ENCODE measurements around the gene PCLO.
"Not testable (repeated sequence)": the region's sequence is repeated elsewhere in the genome, so short reads cannot be mapped to it uniquely, and the experiment has no call there.

Gene PCLO

DNA sequence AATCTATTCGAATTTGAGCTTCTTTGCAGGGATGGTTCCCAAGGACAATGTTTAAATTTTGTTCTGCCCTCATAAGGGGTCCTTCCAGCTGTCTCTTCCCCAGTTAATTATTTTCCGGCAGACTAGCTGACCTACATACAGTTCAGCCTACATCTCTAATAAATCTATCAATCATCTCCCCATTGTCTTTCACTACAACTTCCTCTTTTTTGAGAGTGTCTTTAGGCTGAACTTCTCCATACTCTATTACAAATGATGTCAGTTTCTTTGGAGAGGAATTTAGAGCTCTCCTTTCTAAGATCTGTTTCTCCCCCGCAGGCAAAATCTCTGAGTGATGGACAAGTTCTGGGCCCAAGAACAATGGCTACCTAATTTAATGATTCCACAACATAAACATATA lies 122.2 kb downstream of the PCLO start:
- DNase-seq = peak; percentile 51

DNA sequence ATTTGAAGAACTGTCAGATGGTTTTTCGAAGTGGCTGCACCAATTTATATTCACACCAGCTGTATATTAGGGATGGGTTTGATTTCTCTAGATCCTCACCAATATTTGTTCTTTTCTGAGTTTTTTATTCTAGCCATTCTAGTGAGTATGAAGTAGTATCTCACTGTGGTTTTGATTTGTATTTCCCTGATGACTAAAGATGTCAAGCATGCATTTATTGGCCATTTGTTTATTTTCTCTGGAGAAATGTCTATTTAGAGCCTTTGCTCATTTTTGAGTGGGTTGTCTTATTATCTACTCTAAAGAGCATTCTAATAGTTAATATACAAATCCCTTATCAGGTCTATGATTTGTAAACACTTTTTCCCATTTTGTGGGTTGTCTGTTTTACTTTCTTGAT lies 123.9 kb downstream of the PCLO start:
- DNase-seq = no peak

GRCh38 chr7:83036721-83037380 lies 125.8 kb downstream of the PCLO start:
- DNase-seq = no peak

- DNase-seq = no peak
These were observed 126.6 kb downstream of the PCLO start for GRCh38 chr7:83036130-83036529.

GRCh38 chr7:83032195-83032594 lies 130.5 kb downstream of the PCLO start:
- no peak for DNase-seq

DNA sequence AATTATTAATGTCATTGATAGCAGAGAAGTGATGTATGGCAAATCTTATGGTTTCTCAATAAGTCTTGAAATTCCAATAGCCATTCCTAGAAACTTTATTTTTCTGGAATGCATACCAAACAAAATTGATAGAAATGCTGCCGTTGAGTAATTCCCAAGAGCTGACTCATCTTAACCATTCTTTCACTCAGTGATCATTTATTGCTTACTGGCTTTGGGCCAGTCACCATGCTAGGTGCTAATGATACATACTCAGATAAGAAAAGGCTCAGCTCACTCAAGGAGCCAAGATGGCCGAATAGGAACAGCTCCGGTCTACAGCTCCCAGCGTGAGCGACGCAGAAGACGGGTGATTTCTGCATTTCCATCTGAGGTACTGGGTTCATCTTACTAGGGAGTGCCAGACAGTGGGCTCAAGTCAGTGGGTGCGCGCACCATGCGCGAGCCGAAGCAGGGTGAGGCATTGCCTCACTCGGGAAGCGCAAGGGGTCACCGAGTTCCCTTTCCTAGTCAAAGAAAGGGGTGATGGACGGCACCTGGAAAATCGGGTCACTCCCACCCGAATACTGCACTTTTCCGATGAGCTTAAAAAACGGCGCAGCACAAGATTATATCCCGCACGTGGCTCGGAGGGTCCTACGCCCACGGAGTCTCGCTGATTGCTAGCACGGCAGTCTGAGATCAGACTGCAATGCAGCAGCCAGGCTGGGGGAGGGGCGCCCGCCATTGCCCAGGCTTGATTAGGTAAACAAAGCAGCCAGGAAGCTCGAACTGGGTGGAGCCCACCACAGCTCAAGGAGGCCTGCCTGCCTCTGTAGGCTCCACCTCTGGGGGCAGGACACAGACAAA lies 138.6 kb downstream of the PCLO start:
- not testable (repeated sequence) for DNase-seq

GRCh38 chr7:83021032-83021431 lies 141.7 kb downstream of the PCLO start:
- no peak for DNase-seq

GRCh38 chr7:83020161-83020560 lies 142.5 kb downstream of the PCLO start:
- DNase-seq = no peak

GRCh38 chr7:83015916-83016315 lies 146.8 kb downstream of the PCLO start:
- no peak for DNase-seq

GRCh38 chr7:83014546-83014945 lies 148.1 kb downstream of the PCLO start:
- no peak for DNase-seq

GRCh38 chr7:83011954-83012353 lies 150.7 kb downstream of the PCLO start:
- DNase-seq = no peak

DNA sequence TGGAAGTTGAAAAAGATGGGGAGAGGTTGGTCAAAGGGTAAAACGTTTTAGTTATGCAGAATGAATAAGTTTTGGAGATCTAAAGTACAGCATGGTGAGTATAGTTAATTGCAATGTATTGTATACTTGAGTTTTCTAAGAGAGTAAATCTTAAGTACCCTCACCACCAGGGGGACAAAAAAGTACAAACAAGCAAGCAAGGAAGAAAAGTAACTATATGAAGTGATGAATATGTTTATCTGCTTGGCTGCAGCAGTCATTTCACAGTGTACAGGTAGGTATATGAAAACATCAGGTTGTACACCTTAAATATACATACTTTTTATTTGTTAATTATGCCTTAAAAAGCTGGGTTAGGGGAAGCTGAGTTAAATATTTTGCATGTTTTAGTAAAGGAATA lies 157.3 kb downstream of the PCLO start:
- no peak for DNase-seq

- DNase-seq = no peak
These were observed 161.2 kb downstream of the PCLO start for GRCh38 chr7:83001362-83002040.

DNA sequence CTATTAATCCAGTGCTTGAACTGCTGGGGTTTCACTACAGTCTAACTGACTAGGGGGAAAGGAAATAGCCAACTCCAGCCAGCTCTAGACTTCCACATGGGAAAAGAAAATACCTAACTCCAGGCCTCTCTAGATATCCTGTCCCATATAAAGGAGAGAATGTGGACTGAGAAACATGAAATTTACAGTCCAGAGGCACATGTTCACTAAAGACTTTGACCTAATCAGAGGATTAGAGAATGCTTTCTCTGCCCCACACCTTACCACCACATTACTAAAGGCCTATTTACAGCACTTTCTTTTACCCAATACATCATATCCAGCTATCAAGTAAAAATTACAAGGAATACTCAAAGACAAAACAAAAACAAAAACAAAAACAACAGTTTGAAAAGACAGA lies 164.2 kb downstream of the PCLO start:
- DNase-seq = no peak

DNA sequence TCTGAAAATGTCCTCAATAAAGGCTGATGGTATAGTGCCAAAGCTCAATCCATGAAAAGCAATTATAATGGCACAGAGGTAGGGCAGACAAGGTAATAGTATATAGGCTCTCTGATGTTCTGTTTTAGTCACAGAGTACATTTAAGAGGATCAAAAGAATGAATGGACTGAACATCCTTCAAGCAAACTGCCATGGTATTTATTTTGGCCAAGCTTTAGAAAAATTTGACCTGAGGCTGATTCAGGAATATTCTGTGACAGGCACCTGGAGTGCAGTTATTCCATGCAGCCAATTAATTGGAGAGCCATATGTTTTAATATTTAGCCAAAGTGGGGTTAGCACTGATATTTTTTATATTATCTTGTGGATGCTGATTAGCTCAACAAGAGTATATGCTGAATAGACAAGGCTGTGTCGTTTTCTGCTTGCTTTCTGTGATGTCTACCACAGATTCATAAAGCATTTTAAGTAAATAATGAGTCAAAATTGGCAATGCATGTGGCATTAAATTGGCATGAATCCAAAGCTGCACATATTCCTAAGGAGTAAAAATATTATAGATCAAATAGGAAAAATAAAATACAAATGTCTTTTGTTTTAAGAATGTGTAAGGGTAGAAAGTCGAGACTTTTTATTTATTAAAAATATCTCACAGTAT lies 177.4 kb downstream of the PCLO start:
- no peak for DNase-seq

GRCh38 chr7:82980130-82980788 lies 182.4 kb downstream of the PCLO start:
- DNase-seq = no peak

- no peak for DNase-seq
These were observed 186.7 kb downstream of the PCLO start for GRCh38 chr7:82975811-82976468.

DNA sequence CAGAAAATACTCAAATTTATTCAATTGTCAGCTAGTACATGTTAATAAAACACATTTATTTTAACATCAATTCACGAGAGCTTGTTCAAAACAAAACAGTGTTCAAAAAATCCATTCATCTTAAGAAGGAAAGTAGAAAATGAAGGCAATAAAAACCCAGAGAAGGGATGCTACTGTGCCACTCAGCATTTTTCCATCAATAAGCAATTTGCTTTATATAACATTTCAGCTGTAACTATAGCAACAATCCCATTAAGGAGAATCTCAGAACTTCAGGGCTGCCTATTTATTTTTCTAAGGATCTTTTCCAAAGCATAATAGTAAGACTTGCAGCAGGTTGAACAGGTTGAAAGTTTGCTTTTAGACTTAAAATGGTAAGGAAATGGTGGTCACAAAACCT lies 190.5 kb downstream of the PCLO start:
- no peak for DNase-seq

GRCh38 chr7:82965088-82966036 lies 197.3 kb downstream of the PCLO start:
- no peak for DNase-seq

DNA sequence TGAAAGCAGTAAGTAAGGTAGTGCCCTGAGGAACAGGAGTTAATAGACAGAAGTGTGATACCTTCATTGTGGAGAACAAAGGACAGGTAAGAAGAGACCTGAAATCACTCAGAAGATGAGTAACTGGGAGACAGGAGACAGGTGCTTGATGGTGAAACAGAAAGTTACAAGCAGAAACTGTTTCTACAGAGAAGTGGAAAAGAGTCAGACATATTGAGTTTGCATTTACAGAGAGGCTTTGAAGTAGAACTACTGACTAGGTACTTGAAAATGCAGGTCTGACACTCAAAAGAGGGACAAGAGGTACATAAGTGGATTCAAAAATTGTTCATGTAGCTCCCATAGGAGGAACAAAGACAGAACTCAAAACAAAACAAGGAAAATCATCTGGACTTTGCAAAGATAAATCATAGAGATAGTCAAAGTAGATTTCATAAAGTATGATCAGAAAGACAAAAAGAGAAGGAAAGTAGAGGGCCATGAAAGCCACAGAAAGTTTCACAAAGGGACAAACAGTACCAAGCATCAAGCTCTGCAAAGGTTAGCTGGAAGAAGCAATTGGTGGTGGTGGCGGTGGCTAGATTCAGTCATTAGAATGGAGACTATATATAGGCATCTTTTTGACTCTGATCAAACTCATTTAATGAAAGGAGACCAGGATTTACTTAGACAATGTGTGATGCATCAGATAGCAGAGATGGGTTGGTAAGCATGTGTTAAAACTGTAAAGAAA lies 198.4 kb downstream of the PCLO start:
- DNase-seq = no peak

All from MV-4-11 (cell line).